K562 (cell line): ENCODE results near the gene NAXE. TPM values are rescaled to one million over a fixed set of nuclear protein-coding genes. Genes with fewer than 3 reads are reported as not detected.
A peak's percentile ranks its signal among the peaks of the same experiment; 100 is the strongest.

Experiments
- SMARCA4 ChIP-seq: fragments of 450-650 bp; IDR thresholded peaks from 2 replicates; pipeline ENCODE4 v1.6.1; 2016
- ZNF586 ChIP-seq: fragments of 450-650 bp; formaldehyde crosslinking; conservative IDR thresholded peaks from 2 replicates; pipeline ENCODE4 v1.4.0; 2020; ENCODE audit warnings: mild to moderate bottlenecking, moderate library complexity
- polyA plus RNA-seq, 8 experiments: library from polyadenylated mRNA; depleted of rRNA in 4 of 8; stranded (reverse) in 5 of 8; unstranded in 3 of 8; fragments of >200 nt; fragmentation: Nextera tagmentation in 2 of 8; fragmentation: Illumina TruSeq in 1 of 8; extraction: Ambion mirVana in 2 of 8; extraction: Trizol in 1 of 8; gene quantifications; 2 replicates each; pipeline versions ENCODE4 v1.2.1 to v1.2.3, GENCODE V29; 2011 to 2014; ENCODE audit warnings: inconsistent platforms in 1 of 8, missing spikeins in 1 of 8
- total RNA-seq, 7 experiments: library from RNA; depleted of rRNA in 6 of 7; stranded (reverse); fragments of >200 nt in 6 of 7; fragmentation: Illumina TruSeq in 2 of 7; extraction: Trizol in 2 of 7; gene quantifications; 2 replicates each; pipeline versions ENCODE4 v1.2.1 to v1.2.3, GENCODE V29; 2011 to 2021; ENCODE audit warnings: low replicate concordance in 1 of 7
- TF ChIP-seq, protein P1 (sequence below): fragments of 450-650 bp; IDR thresholded peaks from 2 replicates; pipeline ENCODE4 v1.6.1; 2016; ENCODE audit warnings: borderline replicate concordance
- TF ChIP-seq, protein P2 (sequence below): fragments of 450-650 bp; IDR thresholded peaks from 2 replicates; pipeline ENCODE4 v1.6.1; 2016; ENCODE audit warnings: low read depth
- TF ChIP-seq, protein P3 (sequence below), 2 experiments: fragments of 450-650 bp; formaldehyde crosslinking in 1 of 2; IDR thresholded peaks; 2 replicates each; pipeline versions ENCODE4 v1.4.0 to v1.6.1; 2014 to 2020; ENCODE audit warnings: mild to moderate bottlenecking in 2 of 2, borderline replicate concordance in 1 of 2, low read depth in 1 of 2
- TF ChIP-seq, protein P4 (sequence below): sonication (generic); formaldehyde crosslinking; IDR thresholded peaks from 2 replicates; pipeline ENCODE4 v1.8.1; 2023; ENCODE audit warnings: mild to moderate bottlenecking, missing genetic modification reagents

The NAXE gene
- total and polyA plus RNA-seq, 9 of the 15 experiments (the other 6 are each of a cell fraction or from before 2014, with no cell fraction given) = 27.3 to 137 (median 90.0) TPM

DNA sequence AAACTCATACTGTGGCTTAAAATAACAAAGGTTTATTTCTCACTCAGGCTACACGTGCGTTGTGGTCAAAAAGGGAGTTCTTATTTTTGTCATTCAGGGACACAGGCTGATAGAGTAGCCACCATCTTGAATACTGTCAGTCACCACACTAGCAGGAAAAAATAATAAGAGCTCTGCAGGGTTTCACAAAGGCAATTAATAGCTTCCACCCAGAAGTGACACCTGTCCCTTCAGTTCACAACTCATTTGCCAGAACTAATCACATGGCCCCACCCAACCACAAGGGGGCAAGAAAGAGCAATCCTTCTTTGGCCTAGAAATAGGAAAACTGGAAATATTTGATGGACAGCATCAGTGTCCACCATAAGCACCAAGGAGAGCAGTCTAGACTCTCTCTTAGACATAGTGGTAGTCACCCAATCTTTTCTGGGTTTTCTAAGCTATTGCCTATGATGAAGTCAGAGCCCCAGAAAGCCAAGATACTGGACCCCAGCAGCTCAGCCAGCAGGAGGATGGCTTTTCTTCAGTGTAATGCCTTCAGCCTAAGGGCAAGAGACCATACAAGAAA, 35.8 kb downstream of the NAXE start (continued):
- TF ChIP-seq, protein P1, sequence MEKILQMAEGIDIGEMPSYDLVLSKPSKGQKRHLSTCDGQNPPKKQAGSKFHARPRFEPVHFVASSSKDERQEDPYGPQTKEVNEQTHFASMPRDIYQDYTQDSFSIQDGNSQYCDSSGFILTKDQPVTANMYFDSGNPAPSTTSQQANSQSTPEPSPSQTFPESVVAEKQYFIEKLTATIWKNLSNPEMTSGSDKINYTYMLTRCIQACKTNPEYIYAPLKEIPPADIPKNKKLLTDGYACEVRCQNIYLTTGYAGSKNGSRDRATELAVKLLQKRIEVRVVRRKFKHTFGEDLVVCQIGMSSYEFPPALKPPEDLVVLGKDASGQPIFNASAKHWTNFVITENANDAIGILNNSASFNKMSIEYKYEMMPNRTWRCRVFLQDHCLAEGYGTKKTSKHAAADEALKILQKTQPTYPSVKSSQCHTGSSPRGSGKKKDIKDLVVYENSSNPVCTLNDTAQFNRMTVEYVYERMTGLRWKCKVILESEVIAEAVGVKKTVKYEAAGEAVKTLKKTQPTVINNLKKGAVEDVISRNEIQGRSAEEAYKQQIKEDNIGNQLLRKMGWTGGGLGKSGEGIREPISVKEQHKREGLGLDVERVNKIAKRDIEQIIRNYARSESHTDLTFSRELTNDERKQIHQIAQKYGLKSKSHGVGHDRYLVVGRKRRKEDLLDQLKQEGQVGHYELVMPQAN = no peak
- TF ChIP-seq, protein P2, sequence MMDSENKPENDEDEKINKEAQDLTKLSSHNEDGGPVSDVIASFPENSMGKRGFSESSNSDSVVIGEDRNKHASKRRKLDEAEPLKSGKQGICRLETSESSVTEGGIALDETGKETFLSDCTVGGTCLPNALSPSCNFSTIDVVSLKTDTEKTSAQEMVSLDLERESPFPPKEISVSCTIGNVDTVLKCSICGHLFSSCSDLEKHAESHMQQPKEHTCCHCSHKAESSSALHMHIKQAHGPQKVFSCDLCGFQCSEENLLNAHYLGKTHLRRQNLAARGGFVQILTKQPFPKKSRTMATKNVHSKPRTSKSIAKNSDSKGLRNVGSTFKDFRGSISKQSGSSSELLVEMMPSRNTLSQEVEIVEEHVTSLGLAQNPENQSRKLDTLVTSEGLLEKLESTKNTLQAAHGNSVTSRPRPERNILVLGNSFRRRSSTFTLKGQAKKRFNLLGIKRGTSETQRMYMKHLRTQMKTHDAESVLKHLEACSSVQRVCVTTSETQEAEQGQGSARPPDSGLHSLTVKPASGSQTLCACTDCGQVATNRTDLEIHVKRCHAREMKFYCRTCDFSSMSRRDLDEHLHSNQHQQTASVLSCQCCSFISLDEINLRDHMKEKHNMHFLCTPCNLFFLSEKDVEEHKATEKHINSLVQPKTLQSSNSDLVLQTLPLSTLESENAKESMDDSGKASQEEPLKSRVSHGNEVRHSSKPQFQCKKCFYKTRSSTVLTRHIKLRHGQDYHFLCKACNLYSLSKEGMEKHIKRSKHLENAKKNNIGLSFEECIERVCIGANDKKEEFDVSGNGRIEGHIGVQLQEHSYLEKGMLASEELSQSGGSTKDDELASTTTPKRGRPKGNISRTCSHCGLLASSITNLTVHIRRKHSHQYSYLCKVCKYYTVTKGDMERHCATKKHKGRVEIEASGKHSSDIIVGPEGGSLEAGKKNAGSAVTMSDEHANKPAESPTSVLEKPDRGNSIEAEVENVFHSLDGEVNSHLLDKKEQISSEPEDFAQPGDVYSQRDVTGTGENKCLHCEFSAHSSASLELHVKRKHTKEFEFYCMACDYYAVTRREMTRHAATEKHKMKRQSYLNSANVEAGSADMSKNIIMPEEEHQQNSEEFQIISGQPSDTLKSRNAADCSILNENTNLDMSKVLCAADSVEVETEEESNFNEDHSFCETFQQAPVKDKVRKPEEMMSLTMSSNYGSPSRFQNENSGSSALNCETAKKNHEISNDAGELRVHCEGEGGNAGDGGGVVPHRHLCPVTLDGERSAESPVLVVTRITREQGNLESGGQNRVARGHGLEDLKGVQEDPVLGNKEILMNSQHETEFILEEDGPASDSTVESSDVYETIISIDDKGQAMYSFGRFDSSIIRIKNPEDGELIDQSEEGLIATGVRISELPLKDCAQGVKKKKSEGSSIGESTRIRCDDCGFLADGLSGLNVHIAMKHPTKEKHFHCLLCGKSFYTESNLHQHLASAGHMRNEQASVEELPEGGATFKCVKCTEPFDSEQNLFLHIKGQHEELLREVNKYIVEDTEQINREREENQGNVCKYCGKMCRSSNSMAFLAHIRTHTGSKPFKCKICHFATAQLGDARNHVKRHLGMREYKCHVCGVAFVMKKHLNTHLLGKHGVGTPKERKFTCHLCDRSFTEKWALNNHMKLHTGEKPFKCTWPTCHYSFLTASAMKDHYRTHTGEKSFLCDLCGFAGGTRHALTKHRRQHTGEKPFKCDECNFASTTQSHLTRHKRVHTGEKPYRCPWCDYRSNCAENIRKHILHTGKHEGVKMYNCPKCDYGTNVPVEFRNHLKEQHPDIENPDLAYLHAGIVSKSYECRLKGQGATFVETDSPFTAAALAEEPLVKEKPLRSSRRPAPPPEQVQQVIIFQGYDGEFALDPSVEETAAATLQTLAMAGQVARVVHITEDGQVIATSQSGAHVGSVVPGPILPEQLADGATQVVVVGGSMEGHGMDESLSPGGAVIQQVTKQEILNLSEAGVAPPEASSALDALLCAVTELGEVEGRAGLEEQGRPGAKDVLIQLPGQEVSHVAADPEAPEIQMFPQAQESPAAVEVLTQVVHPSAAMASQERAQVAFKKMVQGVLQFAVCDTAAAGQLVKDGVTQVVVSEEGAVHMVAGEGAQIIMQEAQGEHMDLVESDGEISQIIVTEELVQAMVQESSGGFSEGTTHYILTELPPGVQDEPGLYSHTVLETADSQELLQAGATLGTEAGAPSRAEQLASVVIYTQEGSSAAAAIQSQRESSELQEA = no peak
- TF ChIP-seq, protein P3, sequence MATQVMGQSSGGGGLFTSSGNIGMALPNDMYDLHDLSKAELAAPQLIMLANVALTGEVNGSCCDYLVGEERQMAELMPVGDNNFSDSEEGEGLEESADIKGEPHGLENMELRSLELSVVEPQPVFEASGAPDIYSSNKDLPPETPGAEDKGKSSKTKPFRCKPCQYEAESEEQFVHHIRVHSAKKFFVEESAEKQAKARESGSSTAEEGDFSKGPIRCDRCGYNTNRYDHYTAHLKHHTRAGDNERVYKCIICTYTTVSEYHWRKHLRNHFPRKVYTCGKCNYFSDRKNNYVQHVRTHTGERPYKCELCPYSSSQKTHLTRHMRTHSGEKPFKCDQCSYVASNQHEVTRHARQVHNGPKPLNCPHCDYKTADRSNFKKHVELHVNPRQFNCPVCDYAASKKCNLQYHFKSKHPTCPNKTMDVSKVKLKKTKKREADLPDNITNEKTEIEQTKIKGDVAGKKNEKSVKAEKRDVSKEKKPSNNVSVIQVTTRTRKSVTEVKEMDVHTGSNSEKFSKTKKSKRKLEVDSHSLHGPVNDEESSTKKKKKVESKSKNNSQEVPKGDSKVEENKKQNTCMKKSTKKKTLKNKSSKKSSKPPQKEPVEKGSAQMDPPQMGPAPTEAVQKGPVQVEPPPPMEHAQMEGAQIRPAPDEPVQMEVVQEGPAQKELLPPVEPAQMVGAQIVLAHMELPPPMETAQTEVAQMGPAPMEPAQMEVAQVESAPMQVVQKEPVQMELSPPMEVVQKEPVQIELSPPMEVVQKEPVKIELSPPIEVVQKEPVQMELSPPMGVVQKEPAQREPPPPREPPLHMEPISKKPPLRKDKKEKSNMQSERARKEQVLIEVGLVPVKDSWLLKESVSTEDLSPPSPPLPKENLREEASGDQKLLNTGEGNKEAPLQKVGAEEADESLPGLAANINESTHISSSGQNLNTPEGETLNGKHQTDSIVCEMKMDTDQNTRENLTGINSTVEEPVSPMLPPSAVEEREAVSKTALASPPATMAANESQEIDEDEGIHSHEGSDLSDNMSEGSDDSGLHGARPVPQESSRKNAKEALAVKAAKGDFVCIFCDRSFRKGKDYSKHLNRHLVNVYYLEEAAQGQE (IDR thresholded peaks at IDR 0.05; ENCODE audit: borderline replicate concordance) = peak; percentile 93
- TF ChIP-seq, protein P3 (CRISPR knock-in tag; IDR thresholded peaks at IDR 0.05; ENCODE audit: low read depth) = no peak
- TF ChIP-seq, protein P4, sequence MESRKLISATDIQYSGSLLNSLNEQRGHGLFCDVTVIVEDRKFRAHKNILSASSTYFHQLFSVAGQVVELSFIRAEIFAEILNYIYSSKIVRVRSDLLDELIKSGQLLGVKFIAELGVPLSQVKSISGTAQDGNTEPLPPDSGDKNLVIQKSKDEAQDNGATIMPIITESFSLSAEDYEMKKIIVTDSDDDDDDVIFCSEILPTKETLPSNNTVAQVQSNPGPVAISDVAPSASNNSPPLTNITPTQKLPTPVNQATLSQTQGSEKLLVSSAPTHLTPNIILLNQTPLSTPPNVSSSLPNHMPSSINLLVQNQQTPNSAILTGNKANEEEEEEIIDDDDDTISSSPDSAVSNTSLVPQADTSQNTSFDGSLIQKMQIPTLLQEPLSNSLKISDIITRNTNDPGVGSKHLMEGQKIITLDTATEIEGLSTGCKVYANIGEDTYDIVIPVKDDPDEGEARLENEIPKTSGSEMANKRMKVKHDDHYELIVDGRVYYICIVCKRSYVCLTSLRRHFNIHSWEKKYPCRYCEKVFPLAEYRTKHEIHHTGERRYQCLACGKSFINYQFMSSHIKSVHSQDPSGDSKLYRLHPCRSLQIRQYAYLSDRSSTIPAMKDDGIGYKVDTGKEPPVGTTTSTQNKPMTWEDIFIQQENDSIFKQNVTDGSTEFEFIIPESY (CRISPR knock-in tag) = peak; percentile 40; the same call in 1 of the 2 replicates
- TF ChIP-seq SMARCA4 (peak; percentile 77), ZNF586 (CRISPR knock-in tag) (no peak)
